GM23248 (cell line): ENCODE measurements around the gene TRIM21. TPM values are rescaled to one million over a fixed set of nuclear protein-coding genes. Genes with fewer than 3 reads are reported as not detected.

Experiments
- DNase-seq: peaks from one replicate; pipeline ENCODE4 v3.0.0-alpha.2; 2015
- H2AFZ ChIP-seq: fragments of 200-600 bp; sonication (generic); 2 replicates; pipeline ENCODE4 v1.6.1; 2016; ENCODE audit warnings: antibody characterized with exemption
- H3F3A ChIP-seq: fragments of 200-600 bp; sonication (generic); 2 replicates; pipeline ENCODE4 v1.6.1; 2016; ENCODE audit warnings: mild to moderate bottlenecking, antibody characterized with exemption, mixed run types; ENCODE audit not compliant: insufficient read depth
- H3K27ac ChIP-seq: fragments of 200-600 bp; sonication (generic); 2 replicates; pipeline ENCODE4 v1.5.1; 2016; ENCODE audit warnings: mild to moderate bottlenecking
- H3K27me3 ChIP-seq: fragments of 200-600 bp; sonication (generic); replicated peaks from 2 replicates; pipeline ENCODE4 v1.6.1; 2016; ENCODE audit warnings: mild to moderate bottlenecking; ENCODE audit not compliant: insufficient read depth
- H3K36me3 ChIP-seq: fragments of 200-600 bp; sonication (generic); 2 replicates; pipeline ENCODE4 v1.6.1; 2016; ENCODE audit warnings: low read depth, mild to moderate bottlenecking
- H3K4me1 ChIP-seq: fragments of 200-600 bp; sonication (generic); 2 replicates; pipeline ENCODE4 v1.6.1; 2016; ENCODE audit warnings: mild to moderate bottlenecking; ENCODE audit not compliant: insufficient read depth
- H3K4me2 ChIP-seq: fragments of 200-600 bp; sonication (generic); one replicate; pipeline ENCODE4 v1.6.1; 2016; ENCODE audit warnings: mild to moderate bottlenecking; ENCODE audit not compliant: unreplicated experiment
- H3K4me3 ChIP-seq: fragments of 200-600 bp; sonication (generic); 2 replicates; pipeline ENCODE4 v1.5.1; 2016; ENCODE audit warnings: mild to moderate bottlenecking
- H3K79me2 ChIP-seq: fragments of 200-600 bp; sonication (generic); 2 replicates; pipeline ENCODE4 v1.6.1; 2016; ENCODE audit warnings: mild to moderate bottlenecking; ENCODE audit not compliant: insufficient read depth
- H3K9ac ChIP-seq: fragments of 200-600 bp; sonication (generic); 2 replicates; pipeline ENCODE4 v1.6.1; 2016; ENCODE audit warnings: mild to moderate bottlenecking
- H3K9me2 ChIP-seq: fragments of 200-600 bp; sonication (generic); 2 replicates; pipeline ENCODE4 v1.6.1; 2016; ENCODE audit warnings: mixed run types, mild to moderate bottlenecking, moderate library complexity; ENCODE audit not compliant: insufficient read depth
- H3K9me3 ChIP-seq: fragments of 200-600 bp; sonication (generic); one replicate; pipeline ENCODE4 v1.6.1; 2017; ENCODE audit warnings: low read depth
- H4K20me1 ChIP-seq: fragments of 200-600 bp; sonication (generic); 2 replicates; pipeline ENCODE4 v1.6.0; 2016; ENCODE audit not compliant: insufficient read depth
- EZH2 ChIP-seq: fragments of 200-600 bp; sonication (generic); IDR thresholded peaks from 2 replicates; pipeline ENCODE4 v1.6.1; 2018; ENCODE audit warnings: antibody characterized with exemption, mild to moderate bottlenecking; ENCODE audit not compliant: insufficient read depth, poor library complexity, severe bottlenecking
- EZH2phosphoT487 ChIP-seq: fragments of 200-600 bp; sonication (generic); IDR thresholded peaks from 2 replicates; pipeline ENCODE4 v1.6.1; 2018; ENCODE audit warnings: antibody characterized with exemption, moderate library complexity, mild to moderate bottlenecking, low read depth; ENCODE audit not compliant: insufficient read depth
- WGBS, 2 experiments: methylation state at CpG; one replicate each; pipeline ENCODE4 v1.1.6; 2015 to 2017; ENCODE audit warnings: low lambda C conversion rate in 2 of 2, low coverage in 1 of 2; ENCODE audit errors: missing lambda C conversion rate in 2 of 2; 5-methylcytosine and 5-hydroxymethylcytosine counted together
- in situ Hi-C: fragments of 300-500 bp; cut with MboI; formaldehyde crosslinking; loops from 2 replicates; pipeline ENCODE4 v1.15.0; 2020
- polyA plus RNA-seq: library from polyadenylated mRNA; unstranded; fragments of >200 nt; fragmentation: Nextera tagmentation; extraction: Ambion mirVana; gene quantifications from 2 replicates; pipeline ENCODE4 v1.2.1, GENCODE V29; 2016
- total RNA-seq: library from RNA; depleted of rRNA; stranded (reverse); fragments of >200 nt; shearing (Covaris generic); gene quantifications from 2 replicates; pipeline ENCODE4 v1.2.3, GENCODE V29; 2014

The TRIM21 gene
- total and polyA plus RNA-seq, 2 experiments from 2014 or later = 9.5 to 12.9 TPM

GRCh38 chr11:4393858-4394223, 339 bp upstream of the TRIM21 start:
- peak overlapping the region; percentile 70 for H3K4me2 ChIP-seq
- H3K79me2 ChIP-seq = peaks cover 13% of the 10 kb centered on the region; the same call in 1 of the 2 replicates
- H3K9me2 ChIP-seq = no peaks in the 10 kb centered on the region
- no peaks in the 10 kb centered on the region for H3K9me3 ChIP-seq
- peak overlapping the region; percentile 97 for H2AFZ ChIP-seq
- no peaks in the 10 kb centered on the region for H3F3A ChIP-seq
- TF ChIP-seq EZH2phosphoT487 = no peak
- no peak for TF ChIP-seq EZH2
- in situ Hi-C loops = no loop called here
- H4K20me1 ChIP-seq = no peaks in the 10 kb centered on the region
- 10 to 11% methylated on average over 11 of the region's 11 CpGs for WGBS, 2 experiments
- peak overlapping the region; percentile 86; the same call in 1 of the 2 replicates for H3K9ac ChIP-seq
- DNase-seq = no peak
- no peaks in the 10 kb centered on the region; the same call in 1 of the 2 replicates for H3K36me3 ChIP-seq
- peak overlapping the region; percentile 98 for H3K4me3 ChIP-seq
- no peaks in the 10 kb centered on the region for H3K27me3 ChIP-seq
- no peak overlapping the region for H3K27ac ChIP-seq
- peaks cover 4% of the 10 kb centered on the region; the same call in 1 of the 2 replicates for H3K4me1 ChIP-seq

- Histone ChIP-seq H3F3A (no peaks in the 10 kb centered on the region), H3K27ac (no peak overlapping the region), H3K4me3 (no peak overlapping the region), H3K4me2 (no peak overlapping the region), H3K4me1 (peaks cover 4% of the 10 kb centered on the region; the same call in 1 of the 2 replicates), H3K36me3 (no peaks in the 10 kb centered on the region; the same call in 1 of the 2 replicates), H3K9me2 (no peaks in the 10 kb centered on the region), H4K20me1 (no peaks in the 10 kb centered on the region), H3K79me2 (peaks cover 12% of the 10 kb centered on the region; the same call in 1 of the 2 replicates), H3K9me3 (no peaks in the 10 kb centered on the region), H2AFZ (no peak overlapping the region), H3K27me3 (no peaks in the 10 kb centered on the region), H3K9ac (no peak overlapping the region)
- WGBS, 2 experiments = 98 to 100% methylated on average over 2 of the region's 2 CpGs
- TF ChIP-seq EZH2 = no peak
- TF ChIP-seq EZH2phosphoT487 = no peak
- no peak for DNase-seq
- in situ Hi-C loops = no loop called here
Observed at GRCh38 chr11:4388221-4388620, 5.3 kb downstream of the TRIM21 start.

GRCh38 chr11:4385978-4386740, 7.3 kb downstream of the TRIM21 start:
- Histone ChIP-seq H2AFZ (no peak overlapping the region), H3K9me3 (no peaks in the 10 kb centered on the region), H3K9ac (no peak overlapping the region), H3K4me3 (no peak overlapping the region), H4K20me1 (no peaks in the 10 kb centered on the region), H3F3A (no peaks in the 10 kb centered on the region), H3K36me3 (no peaks in the 10 kb centered on the region; the same call in 1 of the 2 replicates), H3K9me2 (no peaks in the 10 kb centered on the region), H3K4me2 (no peak overlapping the region), H3K4me1 (no peaks in the 10 kb centered on the region), H3K27ac (no peak overlapping the region), H3K27me3 (no peaks in the 10 kb centered on the region), H3K79me2 (no peaks in the 10 kb centered on the region)
- TF ChIP-seq EZH2phosphoT487 (no peak), EZH2 (no peak)
- in situ Hi-C loops = no loop called here
- no peak for DNase-seq
- WGBS, 2 experiments = 93 to 95% methylated on average over 3 of the region's 3 CpGs

- H4K20me1 ChIP-seq = no peaks in the 10 kb centered on the region
- in situ Hi-C loops = no loop called here
- no peaks in the 10 kb centered on the region for H3K36me3 ChIP-seq
Observed at GRCh38 chr11:4381901-4382300, 11.6 kb downstream of the TRIM21 start.

More at GRCh38 chr11:4381901-4382300, 11.6 kb downstream of the TRIM21 start:
- no peak for DNase-seq
- 85 to 100% methylated on average over 2 of the region's 2 CpGs for WGBS, 2 experiments
- Histone ChIP-seq H3K9me3 (no peaks in the 10 kb centered on the region), H3F3A (no peaks in the 10 kb centered on the region), H3K4me2 (no peak overlapping the region), H2AFZ (no peak overlapping the region), H3K4me3 (no peak overlapping the region), H3K27me3 (no peaks in the 10 kb centered on the region), H3K4me1 (no peaks in the 10 kb centered on the region), H3K79me2 (no peaks in the 10 kb centered on the region), H3K9ac (no peak overlapping the region), H3K9me2 (no peaks in the 10 kb centered on the region), H3K27ac (no peak overlapping the region)
- TF ChIP-seq EZH2 = no peak
- TF ChIP-seq EZH2phosphoT487 = no peak
